Epithelial cell of esophagus (primary cell): ENCODE measurements around the gene SPATA16.

ENCODE experiments used
- DNase-seq: peaks from one replicate; pipeline ENCODE4 v3.0.0; 2010; ENCODE audit warnings: low read depth
- H3K4me3 ChIP-seq: 2 replicates; pipeline ENCODE4 v1.5.1; 2011; ENCODE audit warnings: mild to moderate bottlenecking, low read length, control low read depth
- CTCF ChIP-seq: IDR thresholded peaks from 2 replicates; pipeline ENCODE4 v1.5.1; 2011; ENCODE audit warnings: low read depth, mild to moderate bottlenecking, low read length, control low read depth, inconsistent platforms; ENCODE audit not compliant: insufficient read depth; ENCODE audit errors: missing control alignments

The SPATA16 gene

GRCh38 chr3:173065543-173065981, 75.5 kb downstream of the SPATA16 start:
- H3K4me3 ChIP-seq: no peak overlapping the region
- no peak for TF ChIP-seq CTCF
- DNase-seq: peak; percentile 66

GRCh38 chr3:173064631-173065030, 76.4 kb downstream of the SPATA16 start:
- DNase-seq: no peak
- TF ChIP-seq CTCF: no peak
- no peak overlapping the region for H3K4me3 ChIP-seq

- no peak overlapping the region for H3K4me3 ChIP-seq
- TF ChIP-seq CTCF: no peak
- no peak for DNase-seq
Measured at GRCh38 chr3:173058229-173058628, 82.8 kb downstream of the SPATA16 start.

- no peak for DNase-seq
- no peak overlapping the region for H3K4me3 ChIP-seq
- no peak for TF ChIP-seq CTCF
Measured at GRCh38 chr3:173055228-173055933, 85.7 kb downstream of the SPATA16 start.

- TF ChIP-seq CTCF: no peak
- no peak for DNase-seq
- H3K4me3 ChIP-seq: no peak overlapping the region
Measured at GRCh38 chr3:173049360-173049759, 91.7 kb downstream of the SPATA16 start.

GRCh38 chr3:173045770-173046382, 95.2 kb downstream of the SPATA16 start:
- no peak overlapping the region for H3K4me3 ChIP-seq
- peak; percentile 1 for DNase-seq
- TF ChIP-seq CTCF: peak; percentile 5

- DNase-seq: no peak
- TF ChIP-seq CTCF: no peak
- H3K4me3 ChIP-seq: no peak overlapping the region
Measured at GRCh38 chr3:173044998-173045397, 96.0 kb downstream of the SPATA16 start.
